A549 (cell line): ENCODE results near the gene HIGD1A. TPM values are rescaled to one million over a fixed set of nuclear protein-coding genes. Genes with fewer than 3 reads are reported as not detected.
"Not testable (repeated sequence)": the region's sequence is repeated elsewhere in the genome, so short reads cannot be mapped to it uniquely, and the experiment has no call there.

ENCODE experiments used
- ATAC-seq, 2 experiments: fragments of 200-7000 bp in 1 of 2; fragments of >200 bp in 1 of 2; cut with Nextera tagmentation in 1 of 2; cut with Tn5 transposase in 1 of 2; 3 replicates each; pipeline versions ENCODE4 v1.8.0 to v1.9.1; 2018 to 2020; ENCODE audit warnings: mild to moderate bottlenecking in 1 of 2, moderate library complexity in 1 of 2
- CTCF ChIA-PET: fragments of 300-600 bp; sonication (Branson Sonifier 250); formaldehyde crosslinking; extraction: SDS; loops from one replicate; lab custom pipeline; 2021; ENCODE audit warnings: antibody characterized with exemption, inconsistent platforms; lab: Yijun Ruan, JAX
- POLR2A ChIA-PET: fragments of 350-600 bp; formaldehyde crosslinking; extraction: SDS; loops from one replicate; lab custom pipeline; 2021; ENCODE audit warnings: antibody characterized with exemption, inconsistent platforms; lab: Yijun Ruan, JAX
- DNase-seq, 2 experiments: peaks; one replicate each; pipeline versions ENCODE4 v3.0.0 to v3.0.0-alpha.2; 2011 to 2016; ENCODE audit warnings: low read depth in 1 of 2, low spot score in 1 of 2
- FAIRE-seq: peaks from 2 replicates; lab custom pipeline; 2011; peaks lifted over from hg19 to GRCh38; lab: Jason Lieb, UNC
- H3K27ac ChIP-seq, 2 experiments: fragments of >200 bp; sonication (Bioruptor Twin); formaldehyde crosslinking; 3 replicates each; pipeline ENCODE4 v1.5.1; 2016 to 2017
- H3K4me1 ChIP-seq: fragments of >200 bp; sonication (Bioruptor Twin); formaldehyde crosslinking; 3 replicates; pipeline ENCODE4 v1.6.1; 2016
- H3K4me2 ChIP-seq: fragments of >200 bp; sonication (Bioruptor Twin); formaldehyde crosslinking; 3 replicates; pipeline ENCODE4 v1.6.1; 2016
- H3K4me3 ChIP-seq: fragments of >200 bp; sonication (Bioruptor Twin); formaldehyde crosslinking; 3 replicates; pipeline ENCODE4 v1.5.1; 2016
- H3K9me3 ChIP-seq: fragments of >200 bp; sonication (Bioruptor Twin); formaldehyde crosslinking; 3 replicates; pipeline ENCODE4 v1.6.1; 2016
- BHLHE40 ChIP-seq: IDR thresholded peaks from 2 replicates; pipeline ENCODE4 v1.6.1; 2012; ENCODE audit warnings: low read depth, low read length, inconsistent platforms
- CBX2 ChIP-seq: fragments of 200-600 bp; sonication (generic); IDR thresholded peaks from 2 replicates; pipeline ENCODE4 v1.6.1; 2016; ENCODE audit warnings: low read depth, mild to moderate bottlenecking, borderline replicate concordance
- CHD2 ChIP-seq: fragments of 150-350 bp; IDR thresholded peaks from 2 replicates; pipeline ENCODE4 v1.6.1; 2014; ENCODE audit warnings: low read length; ENCODE audit not compliant: partially characterized antibody
- EHF ChIP-seq: fragments of 250-450 bp; sonication (Bioruptor Pico); IDR thresholded peaks from 2 replicates; pipeline ENCODE4 v1.5.0; 2020; ENCODE audit warnings: mild to moderate bottlenecking
- FOXS1 ChIP-seq: fragments of 250-450 bp; sonication (Bioruptor Pico); IDR thresholded peaks from 2 replicates; pipeline ENCODE4 v1.5.0; 2020; ENCODE audit warnings: mild to moderate bottlenecking, moderate library complexity
- HEYL ChIP-seq: fragments of 250-450 bp; sonication (Bioruptor Pico); IDR thresholded peaks from 2 replicates; pipeline ENCODE4 v1.8.0; 2021; ENCODE audit warnings: mild to moderate bottlenecking, moderate library complexity
- JUN ChIP-seq, 2 experiments: fragments of >200 bp; sonication (Bioruptor Twin); formaldehyde crosslinking; IDR thresholded peaks; 2 replicates in 1 of 2; 3 replicates in 1 of 2; pipeline ENCODE4 v1.6.1; 2016 to 2017
- KDM5A ChIP-seq: fragments of 200-600 bp; sonication (generic); IDR thresholded peaks from 2 replicates; pipeline ENCODE4 v1.6.1; 2016; ENCODE audit warnings: antibody characterized with exemption, mild to moderate bottlenecking
- MAFK ChIP-seq: fragments of 450-650 bp; IDR thresholded peaks from 2 replicates; pipeline ENCODE4 v1.6.1; 2014; ENCODE audit not compliant: partially characterized antibody
- POLR2A ChIP-seq: IDR thresholded peaks from 2 replicates; pipeline ENCODE4 v1.6.1; 2012; ENCODE audit warnings: mild to moderate bottlenecking, low read length
- POLR2AphosphoS2 ChIP-seq: conservative IDR thresholded peaks from 2 replicates; pipeline ENCODE4 v1.6.1; 2012; ENCODE audit warnings: low read length, improper control_type of control experiment, inconsistent platforms
- RARB ChIP-seq: fragments of 250-450 bp; sonication (Bioruptor Pico); IDR thresholded peaks from 2 replicates; pipeline ENCODE4 v1.8.0; 2021; ENCODE audit warnings: mild to moderate bottlenecking, moderate library complexity
- SMC3 ChIP-seq: fragments of >200 bp; sonication (Bioruptor Twin); formaldehyde crosslinking; IDR thresholded peaks from 3 replicates; pipeline ENCODE4 v1.6.1; 2018; ENCODE audit warnings: inconsistent platforms
- ZFP36 ChIP-seq: fragments of 450-650 bp; IDR thresholded peaks from 2 replicates; pipeline ENCODE4 v1.6.1; 2014; ENCODE audit warnings: borderline replicate concordance; ENCODE audit not compliant: partially characterized antibody
- WGBS: methylation state at CpG from one replicate; pipeline ENCODE4 v1.1.6; 2017; ENCODE audit errors: missing lambda C conversion rate; 5-methylcytosine and 5-hydroxymethylcytosine counted together
- polyA plus RNA-seq, 4 experiments: library from polyadenylated mRNA; depleted of rRNA in 3 of 4; stranded (reverse); fragments of >200 nt; fragmentation: RNase III in 1 of 4; extraction: RNeasy Plus Mini Kit Qiagen cat#74134 plus additional on column Dnase treatment in 1 of 4; gene quantifications; 2 replicates in 3 of 4; 3 replicates in 1 of 4; pipeline ENCODE4 v1.2.3, GENCODE V29; 2011 to 2017
- TF ChIP-seq, protein P1 (sequence below): fragments of 150-350 bp; IDR thresholded peaks from 2 replicates; pipeline ENCODE4 v1.6.1; 2014; ENCODE audit warnings: low read depth, mild to moderate bottlenecking, low read length
- TF ChIP-seq, protein P2 (sequence below): fragments of >200 bp; sonication (Bioruptor Twin); formaldehyde crosslinking; IDR thresholded peaks from 2 replicates; pipeline ENCODE4 v1.6.1; 2016
- TF ChIP-seq, protein P3 (sequence below): fragments of 250-450 bp; sonication (Bioruptor Pico); IDR thresholded peaks from 2 replicates; pipeline ENCODE4 v1.5.0; 2020; ENCODE audit warnings: low read depth, mild to moderate bottlenecking, moderate library complexity
- TF ChIP-seq, protein P4 (sequence below): fragments of 450-650 bp; IDR thresholded peaks from 2 replicates; pipeline ENCODE4 v1.6.1; 2014; ENCODE audit warnings: antibody characterized with exemption
- TF ChIP-seq, protein P5 (sequence below): IDR thresholded peaks from 2 replicates; pipeline ENCODE4 v1.6.1; 2012; ENCODE audit warnings: low read depth, borderline replicate concordance
- TF ChIP-seq, protein P6 (sequence below): fragments of >200 bp; sonication (Bioruptor Twin); formaldehyde crosslinking; IDR thresholded peaks from 3 replicates; pipeline ENCODE4 v1.5.1; 2016
- TF ChIP-seq, protein P7 (sequence below): IDR thresholded peaks from 2 replicates; pipeline ENCODE4 v1.6.1; 2012

Gene HIGD1A
- polyA plus RNA-seq, 2 of the 4 experiments (the other 2 are of a cell fraction): 146 to 158 TPM

DNA sequence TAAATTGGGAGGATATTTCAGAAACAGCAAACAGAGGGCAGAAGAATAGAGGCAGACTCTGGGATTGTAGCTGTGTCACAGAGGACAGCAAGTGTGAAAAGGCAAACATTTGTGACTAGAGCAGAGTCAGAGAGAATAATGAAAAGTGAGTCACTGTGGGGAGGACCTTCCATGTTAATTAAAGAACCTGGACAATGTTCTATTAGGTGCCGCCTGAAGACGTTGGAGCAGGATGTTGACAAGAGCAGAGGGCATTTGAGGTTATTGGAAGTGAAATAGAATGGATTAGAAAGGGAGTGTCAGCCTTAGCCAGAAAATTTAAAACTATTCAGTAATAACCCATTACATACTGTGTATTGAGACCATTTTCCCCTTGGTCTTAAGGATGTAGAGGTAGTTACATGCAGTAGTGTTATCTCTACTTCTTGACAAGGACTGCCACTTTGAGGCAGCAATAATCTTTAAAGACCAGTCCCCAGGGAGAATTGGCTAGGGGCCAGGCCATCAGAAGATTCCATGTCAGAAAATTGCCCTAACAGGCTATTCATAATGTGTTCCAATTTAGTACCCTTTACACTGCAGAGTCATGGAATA, 10.7 kb upstream of the HIGD1A start:
- 35% methylated on average over 2 of the region's 2 CpGs for WGBS
- no peak overlapping the region for H3K4me3 ChIP-seq
- POLR2A ChIA-PET: interaction anchor here (0.7 kb wide), 1 partner anchor 487 kb away, joined by 3 read pairs; no protein-coding TSS in a partner anchor
- TF ChIP-seq SMC3: no peak
- no peak for TF ChIP-seq HEYL
- TF ChIP-seq POLR2AphosphoS2: no peak
- TF ChIP-seq, protein P1, sequence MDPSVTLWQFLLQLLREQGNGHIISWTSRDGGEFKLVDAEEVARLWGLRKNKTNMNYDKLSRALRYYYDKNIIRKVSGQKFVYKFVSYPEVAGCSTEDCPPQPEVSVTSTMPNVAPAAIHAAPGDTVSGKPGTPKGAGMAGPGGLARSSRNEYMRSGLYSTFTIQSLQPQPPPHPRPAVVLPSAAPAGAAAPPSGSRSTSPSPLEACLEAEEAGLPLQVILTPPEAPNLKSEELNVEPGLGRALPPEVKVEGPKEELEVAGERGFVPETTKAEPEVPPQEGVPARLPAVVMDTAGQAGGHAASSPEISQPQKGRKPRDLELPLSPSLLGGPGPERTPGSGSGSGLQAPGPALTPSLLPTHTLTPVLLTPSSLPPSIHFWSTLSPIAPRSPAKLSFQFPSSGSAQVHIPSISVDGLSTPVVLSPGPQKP: no peak
- TF ChIP-seq, protein P2, sequence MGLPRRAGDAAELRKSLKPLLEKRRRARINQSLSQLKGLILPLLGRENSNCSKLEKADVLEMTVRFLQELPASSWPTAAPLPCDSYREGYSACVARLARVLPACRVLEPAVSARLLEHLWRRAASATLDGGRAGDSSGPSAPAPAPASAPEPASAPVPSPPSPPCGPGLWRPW: no peak
- no peak for TF ChIP-seq JUN (IDR thresholded peaks at IDR 0.05)
- no peak for TF ChIP-seq ZFP36
- TF ChIP-seq BHLHE40: no peak
- TF ChIP-seq CHD2: no peak
- TF ChIP-seq RARB (CRISPR knock-in tag): no peak
- no peak for TF ChIP-seq MAFK
- TF ChIP-seq, protein P3, sequence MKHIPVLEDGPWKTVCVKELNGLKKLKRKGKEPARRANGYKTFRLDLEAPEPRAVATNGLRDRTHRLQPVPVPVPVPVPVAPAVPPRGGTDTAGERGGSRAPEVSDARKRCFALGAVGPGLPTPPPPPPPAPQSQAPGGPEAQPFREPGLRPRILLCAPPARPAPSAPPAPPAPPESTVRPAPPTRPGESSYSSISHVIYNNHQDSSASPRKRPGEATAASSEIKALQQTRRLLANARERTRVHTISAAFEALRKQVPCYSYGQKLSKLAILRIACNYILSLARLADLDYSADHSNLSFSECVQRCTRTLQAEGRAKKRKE: no peak
- no peak for TF ChIP-seq FOXS1 (CRISPR knock-in tag)
- TF ChIP-seq, protein P4, sequence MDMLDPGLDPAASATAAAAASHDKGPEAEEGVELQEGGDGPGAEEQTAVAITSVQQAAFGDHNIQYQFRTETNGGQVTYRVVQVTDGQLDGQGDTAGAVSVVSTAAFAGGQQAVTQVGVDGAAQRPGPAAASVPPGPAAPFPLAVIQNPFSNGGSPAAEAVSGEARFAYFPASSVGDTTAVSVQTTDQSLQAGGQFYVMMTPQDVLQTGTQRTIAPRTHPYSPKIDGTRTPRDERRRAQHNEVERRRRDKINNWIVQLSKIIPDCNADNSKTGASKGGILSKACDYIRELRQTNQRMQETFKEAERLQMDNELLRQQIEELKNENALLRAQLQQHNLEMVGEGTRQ: no peak
- TF ChIP-seq POLR2A: no peak
- no peak overlapping the region for H3K4me2 ChIP-seq
- H3K27ac ChIP-seq: no peak overlapping the region
- CTCF ChIA-PET: interaction anchor here (1.0 to 2.2 kb wide), 3 partner anchors 16 to 36 kb away, joined by 3 to 7 read pairs (median 3); no protein-coding TSS in a partner anchor
- no peaks in the 10 kb centered on the region for H3K4me1 ChIP-seq
- ATAC-seq (no peak), FAIRE-seq (no peak), DNase-seq (no peak)
- H3K9me3 ChIP-seq: no peaks in the 10 kb centered on the region

DNA sequence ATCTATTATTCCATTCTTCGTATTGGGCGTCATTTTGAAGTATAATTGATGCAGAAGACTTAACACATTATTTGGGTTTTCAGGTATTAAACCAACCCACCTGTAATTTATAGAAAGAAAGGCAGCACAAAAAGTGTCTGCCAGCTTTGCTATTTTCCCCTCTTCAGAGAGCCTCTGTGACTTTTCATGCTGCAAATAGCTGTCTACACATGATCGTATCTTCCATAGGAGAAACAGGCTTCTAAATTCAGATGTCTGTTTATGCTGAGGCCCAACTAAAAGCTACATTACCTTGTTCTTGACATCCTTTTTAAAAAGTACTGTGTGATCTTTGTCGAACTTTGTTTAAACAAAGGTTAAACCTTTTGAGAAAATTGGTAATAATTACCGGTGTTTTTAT, 10.0 kb upstream of the HIGD1A start:
- CTCF ChIA-PET: interaction anchor here (1.0 to 2.2 kb wide), 2 partner anchors 17 to 26 kb away, joined by 3 to 7 read pairs; no protein-coding TSS in a partner anchor
- Histone ChIP-seq H3K4me2 (no peak overlapping the region), H3K4me3 (no peak overlapping the region), H3K4me1 (no peaks in the 10 kb centered on the region), H3K27ac (no peak overlapping the region), H3K9me3 (no peaks in the 10 kb centered on the region)
- DNase-seq: no peak
- POLR2A ChIA-PET: no interaction called here
- no peak for ATAC-seq
- WGBS: 58% methylated on average over 5 of the region's 5 CpGs
- TF ChIP-seq, protein P5, sequence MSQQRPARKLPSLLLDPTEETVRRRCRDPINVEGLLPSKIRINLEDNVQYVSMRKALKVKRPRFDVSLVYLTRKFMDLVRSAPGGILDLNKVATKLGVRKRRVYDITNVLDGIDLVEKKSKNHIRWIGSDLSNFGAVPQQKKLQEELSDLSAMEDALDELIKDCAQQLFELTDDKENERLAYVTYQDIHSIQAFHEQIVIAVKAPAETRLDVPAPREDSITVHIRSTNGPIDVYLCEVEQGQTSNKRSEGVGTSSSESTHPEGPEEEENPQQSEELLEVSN: no peak
- TF ChIP-seq, protein P6, sequence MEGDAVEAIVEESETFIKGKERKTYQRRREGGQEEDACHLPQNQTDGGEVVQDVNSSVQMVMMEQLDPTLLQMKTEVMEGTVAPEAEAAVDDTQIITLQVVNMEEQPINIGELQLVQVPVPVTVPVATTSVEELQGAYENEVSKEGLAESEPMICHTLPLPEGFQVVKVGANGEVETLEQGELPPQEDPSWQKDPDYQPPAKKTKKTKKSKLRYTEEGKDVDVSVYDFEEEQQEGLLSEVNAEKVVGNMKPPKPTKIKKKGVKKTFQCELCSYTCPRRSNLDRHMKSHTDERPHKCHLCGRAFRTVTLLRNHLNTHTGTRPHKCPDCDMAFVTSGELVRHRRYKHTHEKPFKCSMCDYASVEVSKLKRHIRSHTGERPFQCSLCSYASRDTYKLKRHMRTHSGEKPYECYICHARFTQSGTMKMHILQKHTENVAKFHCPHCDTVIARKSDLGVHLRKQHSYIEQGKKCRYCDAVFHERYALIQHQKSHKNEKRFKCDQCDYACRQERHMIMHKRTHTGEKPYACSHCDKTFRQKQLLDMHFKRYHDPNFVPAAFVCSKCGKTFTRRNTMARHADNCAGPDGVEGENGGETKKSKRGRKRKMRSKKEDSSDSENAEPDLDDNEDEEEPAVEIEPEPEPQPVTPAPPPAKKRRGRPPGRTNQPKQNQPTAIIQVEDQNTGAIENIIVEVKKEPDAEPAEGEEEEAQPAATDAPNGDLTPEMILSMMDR: no peak
- TF ChIP-seq KDM5A: no peak
- TF ChIP-seq, protein P7, sequence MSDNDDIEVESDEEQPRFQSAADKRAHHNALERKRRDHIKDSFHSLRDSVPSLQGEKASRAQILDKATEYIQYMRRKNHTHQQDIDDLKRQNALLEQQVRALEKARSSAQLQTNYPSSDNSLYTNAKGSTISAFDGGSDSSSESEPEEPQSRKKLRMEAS: no peak
- no peak for TF ChIP-seq EHF
- TF ChIP-seq, protein P3: no peak
- no peak for TF ChIP-seq CBX2
- TF ChIP-seq, all 56 proteins: peak for 0
- FAIRE-seq: no peak

DNA sequence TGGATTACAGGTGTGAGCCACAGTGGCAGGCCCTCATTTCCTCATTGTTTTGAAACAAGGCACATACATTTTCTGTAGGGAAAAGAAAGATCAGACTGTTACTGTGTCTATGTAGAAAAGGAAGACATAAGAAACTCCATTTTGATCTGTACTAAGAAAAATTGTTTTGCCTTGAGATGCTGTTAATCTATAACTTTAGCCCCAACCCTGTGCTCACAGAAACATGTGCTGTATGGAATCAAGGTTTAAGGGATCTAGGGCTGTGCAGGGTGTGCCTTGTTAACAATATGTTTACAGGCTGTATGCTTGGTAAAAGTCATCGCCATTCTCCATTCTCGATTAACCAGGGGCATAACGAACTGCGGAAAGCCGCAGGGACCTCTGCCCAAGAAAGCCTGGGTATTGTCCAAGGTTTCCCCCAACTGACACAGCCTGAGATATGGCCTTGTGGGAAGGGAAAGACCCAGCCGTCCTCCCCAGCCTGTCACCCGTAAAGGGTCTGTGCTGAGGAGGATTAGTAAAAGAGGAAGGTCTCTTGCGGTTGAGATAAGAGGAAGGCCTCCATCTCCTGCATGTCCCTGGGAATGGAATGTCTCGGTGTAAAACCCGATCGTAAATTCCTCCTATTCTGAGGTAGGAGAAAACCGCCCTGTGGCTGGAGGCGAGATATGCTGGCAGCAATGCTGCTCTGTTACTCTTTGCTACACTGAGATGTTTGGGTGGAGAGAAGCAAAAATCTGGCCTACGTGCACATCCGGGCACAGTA, 7.0 kb upstream of the HIGD1A start:
- WGBS: 90% methylated on average over 15 of the region's 15 CpGs
- H3K27ac ChIP-seq, CTCF ChIA-PET, POLR2A ChIA-PET, FAIRE-seq, ATAC-seq, H3K4me3 ChIP-seq, DNase-seq, H3K4me1 ChIP-seq, H3K4me2 ChIP-seq, H3K9me3 ChIP-seq: not testable (repeated sequence)

DNA sequence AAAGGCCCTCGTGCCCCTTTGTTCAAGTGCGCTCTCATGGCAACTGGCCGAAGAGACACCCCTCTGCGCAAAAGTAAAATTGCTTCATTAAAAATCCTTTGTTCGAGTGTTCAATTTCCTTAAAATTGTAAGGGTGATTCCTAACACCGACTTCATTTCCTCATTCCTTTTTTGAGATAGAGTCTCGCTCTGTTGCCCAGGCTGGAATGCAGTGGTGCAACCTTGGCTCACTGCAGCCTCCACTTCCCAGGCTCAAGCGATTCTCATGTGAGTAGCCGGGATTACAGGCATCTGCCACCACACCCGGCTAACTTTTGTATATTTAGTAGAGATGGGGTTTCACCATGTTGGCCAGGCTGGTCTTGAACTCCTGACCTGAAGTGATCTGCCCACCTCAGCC, 6.4 kb upstream of the HIGD1A start:
- ATAC-seq, POLR2A ChIA-PET, H3K4me2 ChIP-seq, H3K27ac ChIP-seq, H3K4me1 ChIP-seq, CTCF ChIA-PET, FAIRE-seq, DNase-seq, H3K4me3 ChIP-seq, H3K9me3 ChIP-seq: not testable (repeated sequence)
- 82% methylated on average over 10 of the region's 10 CpGs for WGBS
